Vagina (tissue), 2 donors: ENCODE measurements around the gene BMP2K.

Experiments used
- CTCF ChIP-seq, 3 experiments: fragments of 450-650 bp in 2 of 3; fragments of 200-600 bp in 1 of 3; sonication (generic) in 1 of 3; IDR thresholded peaks; one replicate each; pipeline ENCODE4 v1.5.1; 2017 to 2019; ENCODE audit warnings: antibody characterized with exemption in 3 of 3, mild to moderate bottlenecking in 2 of 3, moderate library complexity in 2 of 3
- POLR2A ChIP-seq, 2 donors: fragments of 450-650 bp; IDR thresholded peaks; one replicate each; pipeline ENCODE4 v1.6.1; 2017; ENCODE audit warnings: antibody characterized with exemption in 2 of 2, mild to moderate bottlenecking in 2 of 2, moderate library complexity in 2 of 2
- POLR2AphosphoS5 ChIP-seq, 2 donors: sonication (generic); formaldehyde crosslinking; IDR thresholded peaks; one replicate each; pipeline ENCODE4 v1.9.0; 2017; ENCODE audit warnings: antibody characterized with exemption in 2 of 2, mild to moderate bottlenecking in 2 of 2, low read depth in 1 of 2; ENCODE audit not compliant: insufficient read depth in 1 of 2

GRCh38 chr4:78770091-78770642 is 6.0 kb upstream of the BMP2K start:
- TF ChIP-seq POLR2A (IDR thresholded peaks at IDR 0.05) (no peak), CTCF (IDR thresholded peaks at IDR 0.05) (no peak), POLR2AphosphoS5 (IDR thresholded peaks at IDR 0.05; ENCODE audit: insufficient read depth in 1 of 2, low read depth in 1 of 2) (no peak)
